Inferior parietal cortex (tissue), 1 donor: ENCODE measurements around the gene PDE3B.

ENCODE experiments used
- DNase-seq: peaks from one replicate; pipeline ENCODE4 v3.0.0-alpha.2; 2016; ENCODE audit errors: extremely low spot score

PDE3B gene

DNA sequence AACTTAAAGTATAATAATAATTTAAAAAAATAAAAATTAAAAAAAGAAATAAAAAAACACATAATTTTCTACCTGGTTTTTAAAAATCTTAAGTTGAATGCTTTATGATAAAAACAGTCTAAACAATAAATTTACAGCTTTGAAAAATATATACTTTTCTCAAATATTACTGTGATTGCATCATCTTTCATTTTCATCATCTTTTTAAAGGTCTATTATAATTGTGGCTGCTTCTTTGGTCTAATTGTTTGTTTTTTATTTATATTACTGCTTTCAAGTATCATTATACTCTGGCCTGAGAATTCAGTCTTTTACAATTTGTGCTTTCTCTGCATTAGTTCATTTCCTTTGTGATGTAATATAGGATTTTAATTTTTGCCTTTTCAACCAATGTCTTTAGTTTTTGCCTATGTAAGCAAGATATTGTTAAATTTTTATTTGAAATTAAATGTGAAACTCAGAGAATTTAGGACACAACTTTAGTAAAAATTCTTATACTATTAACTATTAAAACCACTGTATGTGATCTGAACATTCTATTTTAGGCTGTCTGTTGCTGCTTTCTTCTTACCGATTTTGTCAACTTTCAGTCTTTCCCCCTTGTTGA, 241.2 kb downstream of the PDE3B start:
- no peak for DNase-seq

DNA sequence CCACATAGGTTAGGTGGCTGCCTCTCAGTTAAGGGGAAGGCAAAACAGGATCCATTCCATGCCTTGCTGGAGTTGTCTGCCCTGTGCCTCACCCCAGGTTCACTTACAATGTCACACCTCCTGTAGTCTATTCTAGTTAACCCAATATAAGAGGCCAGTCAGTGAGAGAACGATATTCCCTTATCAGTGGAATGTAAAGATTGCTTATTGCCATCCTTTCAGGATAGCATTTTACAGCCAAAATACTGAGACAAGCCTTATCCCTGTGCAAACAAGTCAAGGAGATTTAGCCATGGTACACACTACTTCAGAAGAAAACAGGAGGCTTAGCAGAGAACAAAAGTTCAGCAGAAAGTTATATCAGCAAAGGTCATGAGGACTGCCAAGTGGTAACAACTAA, 242.9 kb downstream of the PDE3B start:
- DNase-seq, result no peak

- DNase-seq, result peak; percentile 90
Observed at GRCh38 chr11:14891143-14892035, 247.8 kb downstream of the PDE3B start.

DNA sequence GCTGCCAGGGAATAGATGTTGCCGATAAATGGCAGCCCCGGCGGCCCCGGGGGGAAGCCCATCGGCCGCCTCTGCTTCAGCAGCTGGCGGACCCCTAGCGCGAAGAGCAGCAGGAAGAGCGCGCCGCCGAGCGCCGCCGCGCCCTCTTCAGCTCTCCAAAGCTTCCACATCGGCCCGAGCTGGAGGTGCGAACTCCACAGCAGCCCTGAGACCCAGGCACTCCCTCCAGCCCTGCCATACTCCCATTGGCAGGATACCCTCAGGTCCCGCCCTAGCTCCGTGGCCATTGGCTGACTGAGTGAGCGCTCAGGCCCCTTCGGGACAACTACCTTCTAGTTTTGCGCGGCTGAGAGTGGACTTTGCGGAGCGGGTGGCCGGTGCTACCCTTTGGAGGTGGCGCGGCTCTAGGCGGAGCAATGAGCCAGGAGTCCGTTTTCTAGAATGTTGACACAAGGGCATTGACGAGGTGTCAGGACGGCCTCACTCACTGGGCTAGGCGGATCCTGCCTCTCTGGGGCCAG, 248.5 kb downstream of the PDE3B start, which contains the start of gene CYP2R1:
CYP2R1 (minus strand) TSS at position 196 of the 521 bp plus-strand sequence; CDS start at position 170, 26 bp downstream.
- DNase-seq, result peak; percentile 94

DNA sequence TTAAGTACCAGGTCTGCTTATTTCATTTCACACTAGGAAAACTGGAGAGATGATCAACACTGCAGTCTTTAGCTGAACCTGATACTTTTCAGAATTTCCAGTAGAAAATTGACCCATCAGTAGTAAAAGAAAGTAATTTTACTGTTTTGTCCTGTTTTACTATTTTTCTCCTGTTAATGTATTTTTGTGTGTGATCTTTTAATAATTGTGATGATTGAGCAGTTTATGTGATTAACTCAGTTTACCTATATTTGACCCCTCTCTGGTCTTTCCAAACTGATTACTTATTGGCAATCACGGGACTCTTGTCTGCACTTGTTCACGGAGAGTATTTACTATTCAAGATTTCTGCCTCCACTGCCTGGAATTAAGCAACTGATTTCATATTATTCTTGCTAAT, 249.0 kb downstream of the PDE3B start:
- DNase-seq, result no peak

- no peak for DNase-seq
Observed at GRCh38 chr11:14894657-14895598, 251.3 kb downstream of the PDE3B start.

DNA sequence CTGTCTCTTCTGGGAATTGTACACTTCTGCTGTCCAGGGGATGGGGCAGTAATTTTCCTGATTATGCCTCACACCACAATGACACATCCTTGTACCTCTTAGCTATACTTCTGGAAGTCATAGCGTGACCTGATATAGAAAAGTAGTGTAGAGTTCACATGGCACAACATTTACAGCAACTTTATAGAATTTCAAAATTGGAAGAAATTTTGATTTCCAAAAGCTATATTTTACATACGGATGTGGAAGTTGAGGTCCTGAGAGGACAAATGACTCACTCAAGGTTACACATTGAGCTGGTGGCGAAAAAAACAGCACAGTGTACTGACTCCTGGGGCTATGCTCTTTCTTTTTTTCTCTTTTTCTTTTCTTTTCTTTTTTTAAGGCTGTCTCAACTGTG, 254.8 kb downstream of the PDE3B start:
- DNase-seq, result no peak

GRCh38 chr11:14898906-14899305, 255.3 kb downstream of the PDE3B start:
- DNase-seq, result no peak

DNA sequence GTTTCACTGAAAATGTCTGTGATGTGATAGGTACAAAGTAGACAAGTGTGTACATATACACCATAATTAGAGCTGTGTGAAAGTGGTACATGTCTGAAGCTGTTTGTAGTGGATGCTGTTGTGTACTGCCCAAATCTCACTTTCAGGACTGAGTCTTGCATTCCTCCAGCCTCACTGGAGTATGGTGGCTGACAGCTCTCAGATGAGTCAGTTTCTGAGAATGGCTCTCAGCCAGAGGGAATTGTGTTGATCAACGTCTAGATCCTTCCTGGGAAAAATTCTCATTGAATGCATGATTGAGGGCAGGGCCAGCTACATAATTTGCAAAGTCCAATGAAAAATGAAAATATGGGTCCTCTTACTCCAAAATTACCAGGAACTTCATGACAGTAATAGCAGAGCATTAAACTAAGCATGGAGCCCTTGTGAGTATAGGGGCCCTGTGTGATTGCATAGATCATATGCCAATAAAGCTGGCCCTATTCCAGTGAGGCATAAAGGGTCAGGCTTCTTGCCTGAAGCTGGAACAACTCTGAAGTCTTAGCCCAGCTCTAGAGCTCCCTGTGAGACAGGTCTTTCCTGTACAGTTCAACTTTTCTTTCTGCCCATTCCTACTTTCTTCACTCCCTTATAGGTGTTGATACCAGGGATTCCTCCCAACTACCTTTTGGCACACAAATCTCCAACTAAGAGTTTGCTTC, 259.2 kb downstream of the PDE3B start:
- DNase-seq, result no peak

- peak; percentile 45 for DNase-seq
Observed at GRCh38 chr11:14904745-14905103, 261.1 kb downstream of the PDE3B start.

- no peak for DNase-seq
Observed at GRCh38 chr11:14905104-14906033, 261.8 kb downstream of the PDE3B start.

- no peak for DNase-seq
Observed at GRCh38 chr11:14906578-14906977, 263.0 kb downstream of the PDE3B start.

GRCh38 chr11:14906993-14907392, 263.4 kb downstream of the PDE3B start:
- DNase-seq, result no peak

DNA sequence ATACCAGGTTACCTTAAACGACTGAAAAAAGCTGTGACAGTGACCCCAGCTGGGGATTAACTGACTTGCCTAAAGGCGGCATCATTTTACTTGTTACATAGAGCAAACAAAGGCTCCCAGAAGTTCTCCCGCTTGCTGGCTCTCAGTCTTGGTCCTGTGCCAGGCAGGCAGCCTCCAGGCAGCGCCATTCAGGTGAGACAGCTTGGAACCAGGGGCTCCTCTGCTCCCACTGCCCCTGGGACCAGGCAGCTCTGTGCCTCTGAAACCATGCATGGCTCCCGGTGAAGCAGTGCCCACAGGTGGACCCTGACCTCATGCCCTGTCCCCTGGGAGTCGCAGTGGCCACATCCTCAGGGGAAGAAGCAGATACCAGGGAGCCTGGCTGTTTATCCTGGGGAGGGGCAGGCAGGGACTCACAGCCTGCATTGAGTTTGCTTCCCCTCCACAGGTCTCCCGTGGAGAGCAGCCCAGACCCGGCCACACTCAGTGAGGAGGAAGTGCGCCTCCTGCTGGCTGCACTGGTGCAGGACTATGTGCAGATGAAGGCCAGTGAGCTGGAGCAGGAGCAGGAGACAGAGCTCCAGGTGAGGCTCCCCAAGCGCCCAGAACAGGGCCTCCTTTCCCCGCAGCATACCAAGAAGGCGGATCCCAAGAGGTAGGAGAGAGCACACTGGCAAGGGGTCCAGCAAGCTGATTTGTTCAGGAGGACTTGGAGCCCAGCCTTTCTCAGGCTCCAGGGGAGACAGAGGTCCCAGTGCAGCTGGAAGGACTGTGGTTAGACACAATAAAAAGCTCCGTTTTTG, 264.0 kb downstream of the PDE3B start:
- peak; percentile 79 for DNase-seq

- DNase-seq, result peak; percentile 69
Observed at GRCh38 chr11:14908214-14908880, 264.7 kb downstream of the PDE3B start.

- DNase-seq, result no peak
Observed at GRCh38 chr11:14914536-14914935, 270.9 kb downstream of the PDE3B start.

GRCh38 chr11:14916403-14916802, 272.8 kb downstream of the PDE3B start:
- DNase-seq, result no peak
